Heart left ventricle (tissue), 16 donors: ENCODE results near the gene IPO9. TPM values are rescaled to one million over a fixed set of nuclear protein-coding genes. Genes with fewer than 3 reads are reported as not detected.
A peak's percentile ranks its signal among the peaks of the same experiment; 100 is the strongest.

ENCODE experiments used
- ATAC-seq, 4 donors: fragments of 200-7000 bp; cut with Tn5 transposase; one replicate each; pipeline ENCODE4 v1.9.1; 2020 to 2022; ENCODE audit warnings: moderate library complexity in 4 of 4, mild to moderate bottlenecking in 3 of 4, moderate number of reproducible peaks in 1 of 4
- DNase-seq, 5 donors: peaks; one replicate each; pipeline ENCODE4 v3.0.0-alpha.2; 2020
- H3K27ac ChIP-seq, 12 donors: fragments of 200-600 bp; sonication (generic) in 4 of 12; one replicate each; pipeline versions ENCODE4 v1.5.0 to v1.8.0; 2016 to 2022; ENCODE audit warnings: mild to moderate bottlenecking in 2 of 12
- H3K27me3 ChIP-seq, 9 donors: fragments of 200-600 bp; sonication (generic) in 2 of 9; one replicate each; pipeline versions ENCODE4 v1.5.1 to v1.8.0; 2016 to 2022; ENCODE audit warnings: mild to moderate bottlenecking in 3 of 9
- H3K36me3 ChIP-seq, 9 donors: fragments of 200-600 bp; sonication (generic) in 2 of 9; one replicate each; pipeline versions ENCODE4 v1.5.0 to v1.8.0; 2018 to 2022; ENCODE audit warnings: mild to moderate bottlenecking in 2 of 9
- H3K4me1 ChIP-seq, 12 donors: fragments of 200-600 bp; sonication (generic) in 4 of 12; one replicate each; pipeline versions ENCODE4 v1.5.0 to v1.8.0; 2016 to 2022; ENCODE audit warnings: mild to moderate bottlenecking in 3 of 12
- H3K4me3 ChIP-seq, 12 donors: fragments of 200-600 bp; sonication (generic) in 4 of 12; one replicate each; pipeline versions ENCODE4 v1.5.0 to v1.8.0; 2017 to 2022; ENCODE audit warnings: mild to moderate bottlenecking in 9 of 12, moderate library complexity in 4 of 12
- H3K9me3 ChIP-seq, 12 donors: fragments of 200-600 bp; sonication (generic) in 4 of 12; one replicate each; pipeline versions ENCODE4 v1.5.0 to v1.8.0; 2016 to 2022; ENCODE audit warnings: mild to moderate bottlenecking in 1 of 12
- CTCF ChIP-seq, 12 donors: fragments of 200-600 bp; sonication (generic) in 4 of 12; IDR thresholded peaks; one replicate each; pipeline versions ENCODE4 v1.5.0 to v1.8.0; 2018 to 2022; ENCODE audit warnings: antibody characterized with exemption in 12 of 12, mild to moderate bottlenecking in 5 of 12
- POLR2A ChIP-seq, 2 donors: fragments of 450-650 bp; IDR thresholded peaks; one replicate each; pipeline ENCODE4 v1.6.1; 2017; ENCODE audit warnings: antibody characterized with exemption in 2 of 2, mild to moderate bottlenecking in 2 of 2, moderate library complexity in 2 of 2
- WGBS, 4 donors: extraction: QIAGEN DNeasy Blood & Tissue Kit in 2 of 4; methylation state at CpG; one replicate each; pipeline versions ENCODE4 v1.1.5 to v1.1.7; 2013 to 2018; 5-methylcytosine and 5-hydroxymethylcytosine counted together
- intact Hi-C, 10 donors: fragments of 100-400 bp; cut with DNase I; formaldehyde crosslinking; loops; one replicate each; pipeline versions ENCODE4 v1.11.1 to v1.14.2; 2022
- polyA plus RNA-seq, 2 donors: library from polyadenylated mRNA; stranded (reverse); fragments of 200-250 nt; gene quantifications; one replicate each; pipeline ENCODE4 v1.2.3, GENCODE V29; 2013
- total RNA-seq, 9 donors: library from RNA; depleted of rRNA in 2 of 9; stranded (reverse); fragments of >200 nt in 2 of 9; fragmentation: NEBNext Ultra II Directional in 3 of 9; extraction: Animal tissue kit (Norgen Biotek cat#: 25700) in 3 of 9; gene quantifications; one replicate each; pipeline versions ENCODE4 v1.1.0 to v1.2.4, GENCODE V29; 2016 to 2023
- donor health status: ischemic (EF 13 %, LVEDD 7.1; RV severe dilation, severe dysfunction).
- donor health status: healthy with polysubstance abuse.
- donor health status: DM: no; HTN: yes; CAD: no.
- donor health status: DM: no; HTN: no; CAD: no.
- donor health status: ischemic (EF 25% LVEDD 6.9; RV normal size, moderate dysfunction).
- donor health status: ischemic (EF 25% LVEDD 5.7; RV mildly dilated, moderate dysfunction).
- donor health status: healthy.
- donor health status: DM: yes; HTN: yes; CAD: no.
- donor health status: ischemic (EF 35%, LVEDD 5.7; RV mildly dilated, moderate dysfunction).
- donor health status: nonischemic (EF 11% LVEDD 7.7; RV severe dilation, severe dysfunction).
- donor health status: DM: yes; HTN: yes; CAD: no.
- donor health status: PGD.
- donor health status: ischemic (EF 29% LVEDD 5.4; RV normal size, mild dysfunction).
- donor health status: nonischemic (EF 23%, LVEDD 6.1; RV moderate dilation, normal function).

The IPO9 gene
- total and polyA plus RNA-seq, 11 donors, result 9.8 to 35.4 (median 22.9) TPM

- Histone ChIP-seq H3K27ac (peak within 1 kb of the TSS; percentile 42 to 95 (median 78)), H3K4me3 (peak within 1 kb of the TSS; percentile 62 to 93 (median 72)), H3K9me3 (no peaks in the 10 kb centered on the region), H3K27me3 (peaks cover 0 to 14% (median 0%) of the 10 kb centered on the region in 9 donors), H3K4me1 (peaks cover 0 to 84% (median 35%) of the 10 kb centered on the region in 12 donors), H3K36me3 (peaks cover 0 to 10% (median 0%) of the 10 kb centered on the region in 9 donors)
- intact Hi-C loops, result loop anchor here in 2 of 10 donors (2.0 to 10.0 kb wide), 2 partner anchors 66 to 216 kb away; partner anchors contain the start of gene TIMM17A (in 1 of the 2)
- peak; percentile 25 to 91 for TF ChIP-seq POLR2A (IDR thresholded peaks at IDR 0.05)
- no peak for TF ChIP-seq CTCF (IDR thresholded peaks at IDR 0.05)
- peak; percentile 80 to 94 (median 89) for DNase-seq
- WGBS, 4 donors, result 1 to 4% (median 3%) methylated on average over 21 to 49 of the region's 49 CpGs
- peak; percentile 74 to 88 (median 84) for ATAC-seq
Observed at GRCh38 chr1:201888282-201889089, 59.5 kb downstream of the IPO9 start, which contains the start of gene SHISA4. TSS of gene SHISA4 (plus strand) at chr1:201888898. CDS start at chr1:201888995, 97 bp downstream.

- DNase-seq, result peak in 1 of 5 donors; percentile 65
- Histone ChIP-seq H3K36me3 (peaks cover 0 to 10% (median 0%) of the 10 kb centered on the region in 9 donors), H3K4me1 (peaks cover 0 to 76% (median 30%) of the 10 kb centered on the region in 12 donors), H3K27ac (peak overlapping the region in 11 of 12 donors; percentile 42 to 95 (median 80)), H3K9me3 (no peaks in the 10 kb centered on the region), H3K4me3 (peak overlapping the region; percentile 62 to 93 (median 72)), H3K27me3 (peaks cover 0 to 14% (median 0%) of the 10 kb centered on the region in 9 donors)
- TF ChIP-seq CTCF (IDR thresholded peaks at IDR 0.05) (no peak), POLR2A (IDR thresholded peaks at IDR 0.05) (no peak)
- ATAC-seq, result no peak
- intact Hi-C loops, result loop anchor here in 2 of 10 donors (2.0 to 10.0 kb wide), 2 partner anchors 65 to 215 kb away; partner anchors contain the start of gene TIMM17A (in 1 of the 2)
- WGBS, 4 donors, result 28 to 52% (median 32%) methylated on average over 15 to 33 of the region's 33 CpGs
Observed at GRCh38 chr1:201889090-201889968, 60.4 kb downstream of the IPO9 start.

- Histone ChIP-seq H3K36me3 (peaks cover 0 to 10% (median 0%) of the 10 kb centered on the region in 9 donors), H3K27me3 (peaks cover 0 to 14% (median 0%) of the 10 kb centered on the region in 9 donors), H3K4me1 (peaks cover 0 to 70% (median 23%) of the 10 kb centered on the region in 12 donors), H3K27ac (peak overlapping the region in 7 of 12 donors; percentile 72 to 95 (median 88)), H3K4me3 (peak overlapping the region in 7 of 12 donors; percentile 66 to 93 (median 83)), H3K9me3 (no peaks in the 10 kb centered on the region)
- ATAC-seq, result no peak
- TF ChIP-seq CTCF (IDR thresholded peaks at IDR 0.05), result no peak
- TF ChIP-seq POLR2A (IDR thresholded peaks at IDR 0.05), result no peak
- intact Hi-C loops, result loop anchor here in 5 of 10 donors (10.0 kb wide), 4 partner anchors 55 to 245 kb away; partner anchors contain the start of genes GPR37L1 (in 1 of the 5) and LMOD1 (in 1 of the 5)
- peak in 1 of 5 donors; percentile 19 for DNase-seq
- 85 to 96% (median 89%) methylated on average over 7 of the region's 7 CpGs for WGBS, 4 donors
Observed at GRCh38 chr1:201890223-201890622, 61.3 kb downstream of the IPO9 start.
